HG03066 (cell line): Measurements from ENCODE around the gene FARP2.

Source experiments
- ATAC-seq: cut with Tn5 transposase; IDR thresholded peaks from one replicate; pipeline ENCODE4 v1.9.1; 2021; ENCODE audit warnings: low read depth; ENCODE audit not compliant: unreplicated experiment

The FARP2 gene

DNA sequence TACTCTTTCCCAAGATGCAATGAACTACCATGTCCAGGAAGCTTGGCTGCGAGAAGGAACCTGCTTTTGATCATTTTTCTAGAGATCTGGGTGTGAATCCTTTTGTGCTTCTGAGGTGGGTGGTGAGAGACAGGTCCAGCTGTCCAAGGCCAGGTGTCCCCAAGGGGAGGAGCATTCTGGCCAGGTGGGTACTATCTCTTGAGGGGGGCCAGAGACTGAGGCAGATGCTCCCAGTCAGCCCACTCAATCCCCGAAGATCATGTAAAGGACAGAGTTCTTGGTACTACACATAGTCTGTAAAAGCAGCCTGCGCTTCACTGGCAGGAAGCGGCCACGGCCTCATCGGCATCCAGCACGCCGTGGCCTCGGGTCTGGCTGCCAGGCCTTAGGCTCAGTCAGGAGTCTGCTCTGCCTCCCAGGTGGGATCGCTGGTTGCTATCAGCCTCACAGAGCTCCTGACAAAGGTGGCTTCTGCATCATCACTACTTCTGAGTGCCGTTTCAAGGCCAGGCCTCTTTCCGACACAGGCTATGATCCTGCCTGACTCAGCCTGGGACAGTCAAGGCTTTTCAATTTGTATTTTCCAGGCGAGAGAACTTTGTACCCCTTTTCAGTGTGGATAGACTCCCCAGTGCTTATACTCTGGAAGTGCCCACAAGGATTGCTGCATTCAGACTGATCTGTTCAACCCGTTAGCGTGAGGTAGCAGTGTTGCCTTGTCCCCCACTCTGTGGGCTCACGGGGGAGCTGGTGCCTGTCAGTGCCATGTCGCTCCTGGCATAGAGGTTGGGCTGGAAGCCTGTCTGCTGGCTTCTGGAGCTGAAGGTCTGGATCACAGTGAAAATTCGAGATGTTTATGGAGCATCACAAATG, 123.2 kb downstream of the FARP2 start:
- no peak for ATAC-seq

DNA sequence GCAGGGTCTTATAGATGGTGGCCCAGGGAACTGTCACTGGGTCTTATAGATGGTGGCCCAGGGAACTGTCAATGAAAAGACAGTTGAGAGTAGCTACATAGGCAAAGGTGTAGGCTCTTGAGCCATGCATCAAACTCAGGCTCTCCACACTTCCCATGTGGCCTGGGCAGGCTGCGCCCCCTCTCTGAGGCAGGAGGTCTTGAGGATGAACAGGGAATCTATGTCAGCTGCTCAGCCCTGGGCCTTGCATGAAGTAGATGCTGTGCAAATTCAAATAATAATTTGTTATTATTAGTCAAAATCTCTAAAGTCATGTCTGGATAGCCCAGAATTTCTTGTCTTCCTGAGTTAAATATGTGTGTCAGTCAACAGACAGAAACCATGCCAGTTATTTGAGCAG, 125.6 kb downstream of the FARP2 start:
- ATAC-seq = no peak

DNA sequence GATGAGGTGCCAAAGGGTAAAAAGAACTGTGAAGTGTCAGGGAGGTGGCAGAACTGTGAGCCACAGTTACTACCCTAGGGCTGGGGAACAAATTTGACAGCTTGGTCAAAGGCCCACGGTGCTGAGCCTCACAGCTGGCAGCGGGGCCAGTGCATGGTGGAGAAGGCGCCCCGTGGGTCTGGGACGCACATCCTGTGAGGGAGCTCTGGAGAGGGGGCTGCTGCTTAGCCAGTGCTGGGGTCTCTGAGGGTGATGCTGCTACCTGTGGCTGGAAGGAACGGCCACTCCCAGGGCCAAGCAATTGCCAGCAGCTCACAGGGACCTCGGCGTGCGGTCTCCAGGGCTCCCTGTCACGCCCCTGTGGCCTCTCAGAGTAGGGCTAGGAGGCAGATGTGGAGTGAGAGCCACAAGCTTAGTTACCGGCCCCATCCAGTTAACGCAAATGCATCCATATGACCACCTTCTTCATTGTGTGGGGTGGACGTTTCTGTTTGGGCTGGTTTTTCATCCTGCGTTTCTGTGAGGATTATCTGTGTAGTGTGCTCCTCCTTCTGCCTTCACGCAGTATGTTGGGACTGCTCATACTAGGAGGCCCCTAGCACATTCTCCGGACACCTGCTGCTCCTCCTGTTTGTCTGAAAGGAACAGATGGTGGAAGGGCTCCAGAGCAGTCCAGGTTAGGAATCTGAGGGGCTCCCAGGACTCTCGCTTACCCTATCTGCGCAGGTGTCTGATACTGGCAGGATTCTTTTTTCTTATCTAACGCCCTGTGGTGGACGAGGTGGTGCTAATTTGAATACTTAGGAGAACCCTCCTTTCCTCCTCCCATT, 126.3 kb downstream of the FARP2 start:
- no peak for ATAC-seq

DNA sequence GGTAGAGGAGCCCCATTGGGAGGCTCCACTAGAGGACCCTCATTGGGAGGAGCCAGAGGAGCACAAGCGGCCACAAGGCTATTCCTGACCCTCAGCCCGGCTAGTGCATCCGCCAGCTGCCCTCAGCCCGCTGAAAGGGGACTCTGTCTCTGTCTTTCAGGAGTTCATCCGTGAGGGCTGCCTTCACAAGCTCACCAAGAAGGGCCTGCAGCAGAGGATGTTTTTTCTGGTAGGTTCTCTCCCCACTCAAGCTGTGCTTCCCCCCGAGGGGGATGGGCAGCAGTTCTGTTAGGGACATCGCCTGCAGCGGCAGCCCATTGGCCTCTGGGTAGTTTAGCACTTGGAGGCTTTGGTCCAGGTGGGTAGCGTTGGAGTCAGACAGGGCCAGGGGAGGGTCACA, 127.2 kb downstream of the FARP2 start:
- ATAC-seq = no peak

DNA sequence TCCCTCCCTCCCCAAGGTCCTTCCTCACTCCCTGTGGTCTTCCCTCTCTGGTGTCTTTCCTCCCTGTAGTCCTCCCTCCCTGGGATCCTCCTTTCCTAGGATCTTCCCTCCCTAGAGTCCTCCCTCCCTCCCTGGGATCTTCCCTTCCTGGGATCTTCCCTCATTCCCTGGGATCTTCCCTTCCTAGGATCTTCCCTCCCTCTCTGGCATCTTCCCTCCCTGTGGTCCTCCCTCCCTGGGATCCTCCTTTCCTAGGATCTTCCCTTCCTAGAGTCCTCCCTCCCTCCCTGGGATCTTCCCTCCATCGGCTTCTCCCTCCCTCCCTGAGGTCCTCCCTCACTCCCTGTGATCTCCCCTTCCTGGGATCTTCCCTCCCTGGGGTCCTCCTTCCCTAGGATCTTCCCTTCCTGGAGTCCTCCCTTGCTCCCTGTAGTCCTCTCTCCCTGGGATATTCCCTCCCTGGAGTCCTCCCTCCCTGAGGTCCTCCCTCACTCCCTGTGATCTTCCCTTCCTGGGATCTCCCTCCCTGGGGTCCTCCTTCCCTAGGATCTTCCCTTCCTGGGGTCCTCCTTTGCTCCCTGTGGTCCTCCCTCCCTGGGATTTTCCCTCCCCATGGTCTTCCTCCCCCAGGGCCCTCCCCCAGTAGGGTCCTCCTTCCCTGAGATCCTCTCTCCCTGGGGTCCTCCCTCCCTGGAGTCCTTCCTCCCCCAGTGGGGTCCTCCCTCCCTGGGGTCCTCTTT, 129.3 kb downstream of the FARP2 start:
- ATAC-seq = no peak

DNA sequence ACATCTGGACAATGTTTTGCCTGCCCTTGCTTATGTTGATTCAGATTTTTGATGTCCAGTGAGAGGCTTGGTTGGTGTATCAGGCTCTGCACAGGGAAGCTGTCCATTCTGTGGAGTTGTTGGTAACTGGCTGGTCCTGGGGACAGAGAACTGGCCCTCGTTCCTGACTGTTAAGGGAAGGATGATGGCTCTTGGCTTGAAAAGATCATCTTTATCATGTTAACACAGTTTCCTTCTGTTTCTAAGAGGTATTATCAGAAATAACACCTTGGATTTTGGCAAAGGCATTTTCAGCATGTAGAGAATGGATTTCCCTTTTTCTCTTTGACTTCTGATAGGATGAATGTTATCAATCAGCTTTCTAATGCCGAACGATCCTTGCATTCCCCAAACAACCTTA, 133.0 kb downstream of the FARP2 start:
- no peak for ATAC-seq

DNA sequence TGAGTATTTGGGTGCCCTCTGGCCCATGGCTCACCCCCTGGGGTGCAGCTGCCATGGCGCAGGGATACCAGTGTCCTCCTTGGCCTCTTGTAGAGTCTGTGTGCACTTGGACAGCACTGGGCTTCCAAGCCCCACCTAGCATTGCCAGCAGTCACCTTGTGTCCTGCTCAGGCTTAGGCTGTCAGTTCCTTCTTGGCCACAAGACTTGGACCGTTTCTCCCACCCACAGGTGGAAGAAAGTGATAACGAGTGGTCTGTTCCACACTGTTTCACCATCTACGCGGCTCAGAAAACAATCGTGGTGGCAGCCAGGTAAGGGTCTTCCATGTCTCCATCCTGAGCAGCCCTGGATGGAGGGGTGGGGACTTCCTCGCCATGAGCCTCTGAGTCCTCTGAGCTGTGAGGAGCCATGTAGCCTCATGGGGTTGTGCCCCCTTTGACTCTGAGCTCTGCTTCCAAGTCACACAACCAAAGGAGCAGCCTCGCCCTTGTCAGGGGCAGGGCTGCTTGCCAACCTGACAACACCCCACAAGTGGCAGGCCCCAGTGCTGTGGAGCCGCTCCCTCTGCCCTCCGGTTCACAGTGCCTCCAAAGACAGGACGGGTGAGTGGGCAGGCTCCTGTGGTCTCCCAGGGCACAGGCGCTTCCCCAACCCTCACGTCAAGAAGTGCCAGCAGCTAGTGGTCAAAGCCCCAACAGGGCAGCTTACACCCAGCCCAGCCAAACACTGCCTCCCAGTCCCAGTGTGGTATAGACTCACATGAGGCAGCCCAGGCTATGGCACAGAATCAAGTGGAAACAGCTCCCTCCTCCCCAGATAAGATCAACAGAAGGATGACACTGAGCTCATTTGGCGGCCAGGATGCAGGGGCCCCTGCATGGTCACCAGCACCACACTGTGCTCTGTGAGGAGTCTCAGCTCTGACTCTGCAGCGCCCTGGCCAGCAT, 133.9 kb downstream of the FARP2 start:
- ATAC-seq = no peak

DNA sequence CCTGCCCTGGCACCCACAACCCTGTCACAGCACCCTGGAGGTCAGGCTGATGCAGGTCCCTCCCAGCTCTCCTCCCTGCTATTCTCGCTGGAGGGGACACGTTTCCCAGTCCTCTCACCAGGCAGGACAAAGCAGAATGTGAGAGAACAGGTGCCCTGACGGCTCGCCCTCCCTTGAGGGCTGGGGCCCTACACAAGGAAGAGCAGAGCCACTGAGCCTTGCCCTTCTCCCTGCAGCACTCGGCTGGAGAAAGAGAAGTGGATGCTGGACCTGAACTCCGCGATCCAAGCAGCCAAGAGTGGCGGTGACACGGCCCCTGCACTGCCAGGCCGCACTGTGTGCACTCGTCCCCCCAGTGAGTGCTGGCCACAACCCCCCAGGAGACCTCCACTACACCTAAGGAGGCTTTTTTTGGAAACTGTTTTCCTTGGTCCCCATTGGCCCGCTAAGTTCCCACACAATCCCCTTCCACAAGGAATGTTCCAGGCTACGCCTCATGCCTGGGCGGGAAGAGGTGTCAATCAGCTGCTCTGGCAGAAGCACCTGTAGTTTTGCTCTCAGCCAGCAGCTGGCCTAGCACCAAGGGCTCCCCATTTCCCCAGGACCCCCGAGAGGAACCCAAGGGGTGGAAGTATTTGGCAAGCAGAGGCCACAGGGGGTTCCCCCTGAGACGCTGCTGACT, 134.9 kb downstream of the FARP2 start:
- no peak for ATAC-seq

DNA sequence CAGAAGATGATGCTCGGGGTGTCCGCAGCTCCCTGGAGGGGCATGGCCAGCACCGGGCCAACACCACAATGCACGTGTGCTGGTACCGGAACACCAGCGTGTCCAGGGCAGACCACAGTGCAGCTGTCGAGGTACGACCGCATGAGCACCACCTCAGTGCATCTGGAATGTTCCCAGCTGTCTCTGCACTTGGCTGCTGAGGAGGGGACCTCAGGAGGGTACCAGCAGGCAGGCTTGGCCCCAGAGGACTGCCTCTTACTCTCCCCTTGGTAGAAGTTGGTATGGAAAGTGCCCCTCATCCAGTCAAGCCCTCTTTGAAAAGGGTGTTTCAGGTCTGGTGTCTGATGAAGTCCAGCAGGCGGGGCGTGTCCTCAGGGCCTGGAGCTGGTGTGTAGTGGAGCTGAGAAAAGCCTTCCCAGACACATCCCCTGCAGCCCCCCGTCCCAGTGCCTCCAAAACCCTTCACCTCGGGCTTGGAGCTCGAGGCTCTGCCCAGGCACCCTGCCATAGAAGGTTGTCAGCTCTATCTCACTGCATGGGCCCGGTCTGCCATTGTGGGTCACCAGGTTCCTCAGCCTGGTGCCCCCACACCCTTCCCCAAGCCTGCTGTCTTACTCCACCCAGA, 135.6 kb downstream of the FARP2 start:
- ATAC-seq = no peak

DNA sequence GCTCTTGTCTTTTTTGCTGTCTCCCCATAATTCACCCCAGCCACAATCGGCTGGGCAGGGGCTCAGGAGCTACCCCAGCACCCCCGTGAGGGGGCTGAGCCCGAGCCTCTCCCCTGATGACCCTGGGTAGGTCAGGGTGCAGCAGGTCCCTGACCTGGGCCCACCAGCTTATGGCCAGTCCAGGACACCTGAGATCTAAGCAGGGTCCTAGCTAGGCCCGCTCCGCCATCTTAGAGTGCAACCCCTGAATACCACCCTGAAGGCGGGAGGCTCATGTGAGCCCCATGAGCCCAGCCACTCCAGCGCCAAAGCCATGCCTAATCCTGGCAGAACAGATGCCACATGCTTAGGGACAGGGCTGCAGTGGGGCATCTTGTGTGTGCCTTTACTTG, 136.1 kb downstream of the FARP2 start:
- no peak for ATAC-seq

DNA sequence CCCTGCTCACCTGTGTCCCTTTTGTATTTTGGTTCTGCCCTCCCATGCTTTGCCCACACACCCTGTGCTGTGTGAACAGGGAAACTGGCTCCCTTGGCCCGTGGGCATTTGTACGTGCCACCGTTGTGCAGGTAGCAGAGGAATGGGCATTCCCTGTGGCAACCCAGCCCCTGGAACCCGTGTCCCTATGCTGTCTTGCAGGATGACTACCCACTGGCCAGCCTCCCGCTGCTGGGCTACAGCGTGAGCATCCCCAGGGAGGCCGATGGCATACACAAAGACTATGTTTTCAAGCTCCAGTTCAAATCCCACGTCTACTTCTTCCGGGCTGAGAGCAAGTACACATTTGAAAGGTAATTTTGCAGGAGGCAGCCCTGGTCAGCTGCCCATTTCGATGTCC, 137.0 kb downstream of the FARP2 start:
- no peak for ATAC-seq

DNA sequence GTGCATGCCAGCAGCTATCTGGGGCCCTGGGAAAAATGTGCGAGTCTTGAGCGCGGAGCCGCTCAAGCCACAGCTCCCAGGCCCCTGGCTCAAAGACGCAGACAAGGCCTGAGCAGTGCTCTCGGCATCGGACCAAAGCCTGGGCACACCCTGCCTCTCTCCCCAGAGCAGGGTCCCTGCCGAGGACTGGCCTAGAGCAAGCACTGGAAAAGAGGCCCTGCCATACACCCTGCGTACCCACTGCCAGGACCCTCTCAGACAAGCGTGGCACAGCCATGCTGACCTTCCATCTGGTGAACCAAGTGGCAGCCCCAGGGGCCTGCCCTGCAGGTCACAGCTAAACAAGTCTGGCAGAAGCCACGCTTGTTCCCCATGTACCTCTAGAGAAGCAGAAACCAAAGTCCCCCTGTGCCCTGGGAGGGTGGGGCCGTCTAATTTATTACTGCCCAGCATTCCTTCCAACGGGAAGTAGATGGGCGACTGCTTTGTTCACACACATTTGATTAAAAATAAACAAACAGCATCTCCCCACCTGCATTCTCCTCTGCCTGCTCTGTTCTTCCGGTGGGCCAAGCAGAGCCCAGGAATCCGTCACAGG, 138.3 kb downstream of the FARP2 start:
- ATAC-seq = no peak

DNA sequence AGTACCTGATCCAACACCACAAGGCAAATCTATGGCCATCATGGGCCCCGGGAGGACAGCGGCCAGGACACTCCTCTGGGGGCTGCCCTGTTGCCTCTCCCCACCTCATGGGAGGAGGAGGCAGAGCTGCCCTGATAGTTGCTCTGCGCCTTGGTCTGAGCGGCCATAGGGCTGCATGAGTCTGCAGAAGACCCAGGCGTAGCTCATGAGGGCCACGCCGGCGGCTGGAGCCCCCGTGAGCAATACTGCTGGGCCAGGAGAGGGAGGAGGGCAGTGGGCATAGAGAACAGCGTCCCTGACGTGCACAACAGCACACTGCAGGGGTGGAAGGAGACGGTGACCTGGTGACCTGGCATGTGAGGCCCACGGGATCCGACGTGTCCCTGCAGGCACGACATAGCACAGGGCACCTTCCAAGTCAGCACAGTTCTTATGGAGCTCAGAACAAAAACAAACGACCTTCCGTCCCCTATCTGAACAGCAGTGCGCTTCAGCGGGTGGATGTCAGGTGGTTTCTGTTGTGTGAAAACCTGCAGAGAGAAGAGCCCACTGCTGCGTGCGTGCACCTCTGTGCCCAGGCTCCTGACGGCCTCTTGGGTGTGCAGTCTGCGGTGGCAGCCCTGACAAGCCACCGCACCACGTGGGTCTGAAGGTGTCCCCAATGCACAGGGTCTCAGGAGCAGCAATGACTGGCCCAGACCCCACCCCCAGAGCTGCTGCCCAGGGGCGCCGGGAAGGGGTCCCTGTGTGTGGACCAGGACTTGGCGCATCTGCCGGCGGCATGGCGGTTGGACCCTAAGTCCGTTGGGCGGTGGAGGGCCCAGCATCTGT, 139.3 kb downstream of the FARP2 start:
- ATAC-seq = no peak

DNA sequence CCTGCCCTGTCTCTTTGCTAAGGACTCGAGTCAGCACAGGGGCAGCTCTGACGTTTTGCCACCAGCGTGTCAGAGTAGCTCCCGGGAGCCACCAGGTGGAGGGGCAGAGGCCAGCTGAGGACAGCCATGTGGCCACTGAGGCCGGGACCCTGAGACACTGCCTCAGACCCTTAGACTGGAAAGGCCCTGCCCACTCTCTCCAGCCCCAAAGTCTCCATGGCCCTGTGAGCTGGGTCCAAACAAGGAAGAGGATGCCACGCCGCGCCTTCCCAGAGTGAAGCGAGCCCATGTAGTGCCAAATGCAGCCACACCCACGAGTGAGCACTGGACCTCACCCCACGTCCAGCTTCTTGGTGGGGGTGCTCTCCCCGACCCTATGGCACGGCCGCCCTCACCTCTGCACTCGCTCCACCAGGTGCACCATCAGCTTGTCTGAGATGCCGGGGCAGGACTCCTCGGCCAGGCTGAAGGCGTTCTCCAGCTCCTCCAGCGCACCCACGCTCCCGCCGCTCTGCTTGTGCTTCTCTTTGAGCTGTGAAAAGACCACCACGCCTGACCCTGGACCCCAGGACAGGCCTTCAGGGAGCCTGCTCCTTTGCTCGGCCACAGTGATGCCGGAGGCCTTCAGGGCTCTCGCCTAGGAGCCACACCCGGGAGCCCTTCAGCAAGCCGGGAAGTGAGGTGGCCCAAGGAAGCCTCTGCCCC, 140.1 kb downstream of the FARP2 start:
- ATAC-seq = no peak

DNA sequence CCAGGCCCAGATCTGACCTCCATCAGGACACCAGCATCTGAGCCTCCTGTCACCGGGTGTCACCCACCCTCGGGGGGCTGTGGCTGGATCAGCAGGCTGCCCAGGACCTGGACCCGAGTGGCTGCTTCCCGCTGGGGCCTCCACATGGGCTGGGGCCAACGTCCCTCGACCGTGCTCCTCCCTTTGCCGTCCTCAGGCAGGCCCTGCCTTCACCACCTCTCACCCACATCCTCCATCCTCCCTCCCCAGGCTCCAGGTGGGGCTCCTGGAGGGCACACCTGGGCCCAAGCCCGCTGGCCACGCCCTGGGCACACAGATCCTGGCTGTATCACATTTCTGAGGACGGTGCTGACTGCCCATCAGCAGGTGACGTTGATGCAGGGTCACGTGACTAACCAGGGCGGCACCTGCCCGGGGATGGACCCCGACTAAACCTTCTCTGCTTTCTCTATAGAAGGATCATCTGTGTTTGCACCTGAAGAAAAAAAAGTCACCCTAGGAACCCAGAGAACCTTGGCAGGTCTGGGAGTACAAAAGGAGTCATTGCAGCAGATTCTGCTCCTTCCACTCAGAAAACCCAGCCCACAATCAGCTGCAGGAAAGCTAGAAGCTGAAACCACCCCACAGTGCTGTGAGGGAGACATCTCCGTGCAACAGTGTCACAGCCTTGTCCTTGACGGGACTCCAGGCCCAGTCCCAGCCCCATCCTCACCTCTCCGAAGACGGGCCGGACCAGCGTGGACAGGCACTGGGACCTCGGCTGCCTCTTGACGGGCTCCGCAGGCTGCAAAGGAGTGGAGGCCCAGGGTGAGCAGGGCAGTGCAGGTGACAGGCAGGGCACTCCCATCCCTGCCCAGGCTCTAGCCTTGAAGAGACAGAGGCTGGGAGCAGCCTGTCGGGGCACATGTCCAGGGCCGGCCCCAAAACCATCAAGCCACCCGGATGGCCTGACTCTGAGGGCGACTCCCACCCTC, 141.1 kb downstream of the FARP2 start:
- no peak for ATAC-seq
